Measurements from ENCODE around the gene RBSN.

DNA sequence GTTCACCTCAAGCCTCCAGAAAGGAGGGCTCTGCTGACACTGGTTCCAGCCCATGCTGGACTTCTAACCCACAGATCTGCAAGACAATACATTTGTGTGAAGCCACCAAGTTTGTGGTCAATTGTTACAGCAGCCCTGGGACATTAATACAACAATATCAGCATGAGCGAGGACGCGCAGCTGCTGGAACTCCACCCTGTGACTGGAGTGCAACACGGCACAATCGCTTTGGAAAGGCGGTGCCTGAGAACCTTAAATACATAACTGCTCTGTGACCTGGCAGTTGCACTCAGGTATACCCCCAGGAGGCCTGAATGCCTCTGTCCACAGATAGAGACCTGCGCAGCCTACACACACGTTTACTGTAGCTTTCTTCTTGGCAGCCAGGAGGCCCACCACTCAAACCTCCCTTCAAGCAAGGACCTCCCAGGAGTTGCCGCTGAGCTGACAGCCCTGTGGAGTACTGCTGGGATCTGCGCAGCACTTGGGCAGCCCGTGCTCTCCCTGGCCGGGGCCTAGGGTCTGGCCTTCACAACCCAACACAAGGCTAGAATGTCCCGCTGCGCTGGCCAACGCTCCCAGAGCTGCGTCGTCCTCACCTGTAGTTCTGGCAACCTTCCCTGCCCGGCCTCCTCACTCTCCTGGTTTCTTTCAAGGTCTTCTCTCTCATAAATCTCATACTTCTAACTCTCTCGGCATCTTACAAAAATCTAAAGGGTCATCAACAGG is 42.1 kb downstream of the RBSN start:
- TF ChIP-seq, protein P1, sequence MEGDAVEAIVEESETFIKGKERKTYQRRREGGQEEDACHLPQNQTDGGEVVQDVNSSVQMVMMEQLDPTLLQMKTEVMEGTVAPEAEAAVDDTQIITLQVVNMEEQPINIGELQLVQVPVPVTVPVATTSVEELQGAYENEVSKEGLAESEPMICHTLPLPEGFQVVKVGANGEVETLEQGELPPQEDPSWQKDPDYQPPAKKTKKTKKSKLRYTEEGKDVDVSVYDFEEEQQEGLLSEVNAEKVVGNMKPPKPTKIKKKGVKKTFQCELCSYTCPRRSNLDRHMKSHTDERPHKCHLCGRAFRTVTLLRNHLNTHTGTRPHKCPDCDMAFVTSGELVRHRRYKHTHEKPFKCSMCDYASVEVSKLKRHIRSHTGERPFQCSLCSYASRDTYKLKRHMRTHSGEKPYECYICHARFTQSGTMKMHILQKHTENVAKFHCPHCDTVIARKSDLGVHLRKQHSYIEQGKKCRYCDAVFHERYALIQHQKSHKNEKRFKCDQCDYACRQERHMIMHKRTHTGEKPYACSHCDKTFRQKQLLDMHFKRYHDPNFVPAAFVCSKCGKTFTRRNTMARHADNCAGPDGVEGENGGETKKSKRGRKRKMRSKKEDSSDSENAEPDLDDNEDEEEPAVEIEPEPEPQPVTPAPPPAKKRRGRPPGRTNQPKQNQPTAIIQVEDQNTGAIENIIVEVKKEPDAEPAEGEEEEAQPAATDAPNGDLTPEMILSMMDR (conservative IDR thresholded peaks at IDR 0.05): no peak
- TF ChIP-seq ZFX (IDR thresholded peaks at IDR 0.05): no peak
